ENCODE results near the gene LGALS9B.
"Not testable (repeated sequence)": the region's sequence is repeated elsewhere in the genome, so short reads cannot be mapped to it uniquely, and the experiment has no call there.

The LGALS9B gene

DNA sequence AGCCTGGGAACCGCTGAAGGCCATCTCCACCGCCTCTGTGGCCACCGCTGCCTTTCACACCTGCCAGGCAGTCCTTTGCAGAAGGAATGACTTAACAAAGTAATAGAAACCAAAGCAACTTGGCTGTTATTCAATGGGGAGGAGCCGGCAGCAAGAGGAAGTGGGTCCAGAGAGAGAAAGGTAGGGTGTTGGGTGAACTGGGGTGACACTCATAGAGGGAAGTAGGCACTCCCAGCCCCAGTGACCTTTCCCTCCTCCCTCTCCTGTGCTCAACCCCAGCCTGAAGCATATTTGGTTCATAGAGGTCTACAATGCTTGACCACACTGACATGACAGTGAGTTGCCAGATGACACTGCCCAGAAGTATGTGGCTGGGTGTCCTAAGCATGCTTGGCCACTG lies at the start of gene LGALS9B:
Gene LGALS9B (minus strand): TSS at position 93 of the 400 bp plus-strand sequence. CDS start 69 bp downstream, at position 24.
- not testable (repeated sequence) for DNase-seq (ENCODE audit: low read depth in 2 of 2)

DNA sequence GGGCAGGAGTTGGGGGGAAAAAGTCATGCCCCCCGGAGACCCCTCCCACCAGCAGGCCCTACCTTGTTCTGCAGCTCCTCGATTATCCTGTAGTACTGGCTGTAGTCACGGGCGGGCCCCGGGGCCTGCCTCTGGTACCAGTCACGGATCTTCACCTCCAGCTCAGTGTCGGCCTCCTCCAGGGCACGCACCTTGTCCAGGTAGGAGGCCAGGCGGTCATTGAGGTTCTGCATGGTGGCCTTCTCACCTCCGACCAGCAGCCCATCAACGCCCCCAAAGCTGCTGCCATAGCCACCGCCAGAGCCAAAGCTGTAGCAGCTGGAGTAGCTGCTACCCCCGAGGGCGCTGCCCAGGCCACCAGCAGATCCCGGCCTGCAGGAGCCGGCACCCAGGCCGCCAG lies 49.6 kb upstream of the LGALS9B start:
- DNase-seq (ENCODE audit: low read depth in 2 of 2) = not testable (repeated sequence)

DNA sequence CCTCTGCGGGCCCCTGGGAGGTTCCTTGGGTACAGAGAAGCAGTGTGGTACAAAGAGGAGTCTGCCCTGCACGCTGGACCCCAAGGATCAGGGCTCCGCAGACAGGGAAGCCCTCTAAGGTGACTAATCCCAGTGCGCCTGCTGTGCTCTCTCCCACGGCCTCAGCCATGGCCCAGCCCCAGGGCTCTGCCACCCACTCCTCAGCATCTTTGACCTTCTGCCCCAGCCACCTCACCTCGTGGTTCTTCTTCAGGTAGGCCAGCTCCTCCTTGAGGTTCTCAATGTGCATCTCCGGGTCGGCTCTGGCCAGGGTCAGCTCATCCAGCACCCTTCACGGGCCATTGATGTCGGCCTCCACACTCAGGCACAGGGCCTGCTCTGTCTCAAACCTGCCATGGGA lies 47.8 kb upstream of the LGALS9B start:
- not testable (repeated sequence) for DNase-seq (ENCODE audit: low read depth in 2 of 2)

DNA sequence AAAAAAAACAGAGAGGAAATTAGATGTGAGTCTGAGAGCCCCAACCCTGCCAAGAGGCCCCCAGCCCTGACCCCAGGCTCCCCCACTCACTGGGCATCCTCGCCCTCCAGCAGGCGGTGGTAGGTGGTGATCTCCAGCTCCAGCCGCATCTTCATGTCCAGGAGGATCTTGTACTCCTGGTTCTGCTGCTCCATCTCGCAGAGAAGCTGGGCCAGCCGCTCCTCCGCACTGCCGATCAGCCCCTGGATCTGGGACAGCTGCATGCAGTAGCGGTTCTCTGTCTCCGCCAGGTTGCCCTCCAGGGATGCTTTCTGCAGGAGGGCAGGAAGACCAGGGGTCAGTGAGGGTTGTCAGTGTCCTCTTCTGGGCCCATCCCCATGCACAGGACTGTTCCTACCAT lies 46.2 kb upstream of the LGALS9B start:
- not testable (repeated sequence) for DNase-seq (ENCODE audit: low read depth in 2 of 2)

DNA sequence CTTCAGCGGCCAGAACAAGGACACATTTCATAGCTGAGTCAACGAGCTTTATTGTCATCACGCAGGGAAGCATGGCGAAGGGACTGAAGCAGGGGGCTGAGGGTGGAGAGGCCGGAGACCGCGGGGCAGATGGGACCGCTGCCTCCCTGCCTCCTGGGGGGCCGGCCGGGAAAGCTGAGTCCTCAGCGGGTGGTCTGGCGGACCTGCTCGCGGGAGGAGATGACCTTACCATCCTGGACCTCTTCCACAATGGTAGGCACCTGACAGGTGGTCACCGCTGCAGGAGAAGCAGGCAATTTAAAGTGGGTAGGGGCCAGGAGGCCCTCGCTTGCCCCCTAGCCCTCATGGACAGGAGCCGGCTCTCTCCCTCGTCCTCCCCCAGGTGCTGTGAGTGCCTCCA lies 45.0 kb upstream of the LGALS9B start:
- DNase-seq (ENCODE audit: low read depth in 2 of 2) = not testable (repeated sequence)

DNA sequence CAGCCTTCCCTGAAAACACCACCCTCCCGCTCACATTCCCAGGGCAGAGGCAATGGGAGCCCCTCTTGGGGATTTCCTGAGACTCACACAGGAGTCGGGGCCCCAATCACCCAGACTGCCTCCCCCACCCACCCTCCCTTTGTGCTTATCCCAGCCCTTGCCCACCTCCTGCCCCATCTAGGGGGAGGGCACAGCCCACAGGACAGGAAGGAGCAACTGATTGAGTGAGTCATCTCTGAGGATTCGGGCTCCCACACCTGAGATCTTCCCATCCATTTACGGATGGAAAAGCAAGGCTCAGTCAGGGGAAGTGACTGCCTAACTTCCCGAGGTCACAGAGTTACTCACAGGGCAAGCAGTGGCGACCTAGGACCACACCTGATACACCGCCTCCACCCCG lies 44.4 kb upstream of the LGALS9B start:
- DNase-seq (ENCODE audit: low read depth in 2 of 2) = not testable (repeated sequence)

DNA sequence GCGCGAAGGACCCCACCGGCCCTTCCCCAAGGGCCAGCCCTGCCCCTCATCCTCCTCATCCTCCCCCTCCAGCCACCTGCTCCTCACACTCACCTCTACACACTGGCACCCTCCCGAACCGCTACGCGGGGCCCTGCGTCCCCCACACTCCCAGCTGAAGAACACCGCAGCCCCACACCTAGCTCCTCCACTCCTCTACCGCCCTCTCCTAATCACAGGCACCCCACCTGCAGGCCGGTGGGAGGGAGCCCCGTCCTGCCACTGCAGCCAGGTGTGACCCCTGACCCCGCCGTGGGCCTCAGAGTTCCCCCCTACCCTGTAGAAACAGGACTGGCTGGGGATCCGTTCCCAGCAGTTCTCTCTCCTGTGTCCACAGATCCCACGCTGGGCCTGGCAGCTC lies 38.0 kb upstream of the LGALS9B start:
- DNase-seq (ENCODE audit: low read depth in 2 of 2) = not testable (repeated sequence)

DNA sequence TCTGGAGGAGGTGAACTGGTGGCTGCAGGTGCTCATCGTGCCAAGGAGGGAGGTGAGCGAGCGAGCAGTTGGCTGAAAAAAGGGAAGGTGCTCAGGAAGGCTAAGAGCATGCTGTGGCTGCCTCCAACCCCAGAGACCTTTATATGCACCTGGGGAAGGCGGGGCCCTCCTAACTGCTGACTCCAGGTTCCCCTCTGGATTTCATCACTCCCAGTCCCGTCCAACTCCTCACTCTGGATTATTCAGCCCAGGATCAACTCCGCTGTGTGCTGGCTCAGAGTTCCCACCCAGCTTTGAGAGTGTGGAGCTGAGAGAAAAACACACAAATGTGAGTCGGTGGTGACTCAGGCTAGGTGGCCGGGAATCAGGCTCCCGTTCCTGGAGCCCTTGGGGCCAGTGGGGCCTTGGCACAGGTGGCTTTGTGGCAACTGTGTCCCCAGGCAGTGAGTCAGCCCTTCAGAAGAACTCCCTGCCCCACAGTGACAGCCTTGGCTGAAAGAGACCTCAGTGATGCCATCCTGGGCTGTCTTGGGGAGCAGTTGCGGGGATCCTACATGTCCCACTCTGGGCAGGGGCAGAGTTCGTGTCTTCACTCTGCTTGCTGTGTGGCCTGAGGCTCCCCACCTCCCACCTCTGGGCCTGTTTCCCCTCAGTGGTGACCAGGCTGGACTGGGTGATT lies 37.2 kb upstream of the LGALS9B start:
- not testable (repeated sequence) for DNase-seq (ENCODE audit: low read depth in 2 of 2)

DNA sequence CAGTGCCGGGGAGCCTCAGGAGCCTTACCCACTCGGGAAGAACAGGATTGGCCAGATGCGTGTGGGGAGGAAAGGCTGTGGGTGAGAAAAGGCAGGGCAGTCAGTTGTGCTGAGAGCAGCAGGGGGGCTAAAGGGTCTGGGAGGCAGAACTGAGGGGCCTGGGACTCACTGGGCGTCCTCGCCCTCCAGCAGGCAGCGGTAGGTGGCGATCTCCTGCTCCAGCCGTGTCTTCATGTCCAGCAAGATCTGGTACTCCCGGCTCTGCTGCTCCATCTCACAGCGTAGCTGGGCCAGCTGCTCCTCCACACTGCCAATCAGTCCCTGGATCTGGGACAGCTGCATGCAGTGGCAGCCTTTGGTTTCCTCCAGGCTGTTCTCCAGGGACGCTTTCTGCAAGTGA lies 34.6 kb upstream of the LGALS9B start:
- DNase-seq (ENCODE audit: low read depth in 2 of 2) = not testable (repeated sequence)

DNA sequence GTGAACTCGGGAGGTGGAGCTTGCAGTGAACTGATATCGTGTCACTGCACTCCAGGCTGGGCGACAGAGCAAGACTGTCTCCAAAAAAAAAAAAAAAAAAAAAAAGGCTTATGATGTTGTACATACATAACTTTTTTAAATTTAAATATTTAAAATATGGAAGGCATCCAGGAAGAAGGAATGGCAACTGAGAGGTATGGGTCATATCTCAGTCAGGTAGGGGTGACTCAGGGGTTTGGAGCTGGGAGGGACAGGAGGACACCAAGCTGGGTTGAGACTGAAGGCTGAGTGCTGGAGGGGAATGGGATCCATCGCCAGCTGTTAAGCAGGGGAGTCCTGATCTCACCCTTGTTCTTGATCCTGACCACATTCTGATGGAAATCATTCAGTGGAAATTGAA lies 33.0 kb upstream of the LGALS9B start:
- not testable (repeated sequence) for DNase-seq (ENCODE audit: low read depth in 2 of 2)

DNA sequence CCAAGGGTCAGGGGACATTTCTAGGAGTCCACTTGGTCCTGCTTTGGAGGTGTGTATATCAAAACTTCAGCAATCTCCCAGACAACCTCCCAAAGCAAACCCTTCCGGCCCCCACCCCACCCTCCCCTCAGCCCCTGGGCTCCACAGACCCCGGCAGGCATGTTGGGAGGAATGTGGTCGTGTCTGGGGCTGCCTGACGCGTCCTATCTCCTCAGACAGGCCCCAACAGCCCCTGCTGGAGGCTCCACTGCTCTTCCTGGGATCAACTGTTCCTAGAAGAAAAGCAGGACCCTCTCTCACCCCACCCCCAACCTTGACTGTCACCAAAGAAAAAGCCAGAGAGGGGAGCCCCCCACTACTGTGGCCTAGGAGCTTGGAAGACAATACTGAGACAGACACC lies 28.1 kb upstream of the LGALS9B start:
- DNase-seq (ENCODE audit: low read depth in 2 of 2) = not testable (repeated sequence)

DNA sequence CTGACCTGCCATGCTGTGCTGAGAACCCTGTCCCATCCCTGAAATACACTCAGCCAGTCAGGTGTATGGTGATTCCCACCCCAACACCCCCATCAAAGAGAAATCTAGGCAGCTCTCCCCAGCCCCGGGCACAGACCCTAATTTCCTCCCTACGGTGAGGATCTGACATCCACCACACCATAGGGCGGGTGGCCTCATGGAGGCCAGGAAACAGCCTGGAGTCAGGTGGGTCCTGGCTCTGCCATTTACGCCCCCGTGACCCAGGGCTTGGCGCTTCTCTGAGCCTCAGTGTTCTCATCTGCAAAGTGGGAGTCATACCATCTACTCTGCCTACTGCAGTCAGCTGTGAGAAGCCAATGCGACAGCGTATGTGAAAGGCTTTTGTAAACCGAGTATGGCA lies 27.4 kb upstream of the LGALS9B start:
- not testable (repeated sequence) for DNase-seq (ENCODE audit: low read depth in 2 of 2)

DNA sequence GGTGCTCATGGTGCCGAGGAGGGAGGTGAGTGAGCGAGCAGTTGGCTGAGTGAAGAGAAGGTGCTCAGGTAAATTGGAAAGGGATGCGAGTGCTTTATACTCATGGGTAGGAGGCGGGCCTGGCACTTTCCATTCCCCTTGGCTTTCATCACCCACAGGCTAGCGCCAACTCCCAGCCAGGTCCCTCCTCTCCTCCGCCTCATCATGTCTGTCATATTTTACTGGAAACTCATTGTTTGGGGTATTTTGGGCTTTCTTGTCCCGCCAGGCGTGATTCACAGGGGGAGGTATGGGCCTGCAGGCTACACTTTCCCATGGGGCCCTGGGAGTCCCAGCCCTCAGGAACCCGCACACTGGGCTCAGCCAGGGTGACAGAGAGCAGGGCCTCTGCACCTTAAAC lies 26.8 kb upstream of the LGALS9B start:
- not testable (repeated sequence) for DNase-seq (ENCODE audit: low read depth in 2 of 2)

DNA sequence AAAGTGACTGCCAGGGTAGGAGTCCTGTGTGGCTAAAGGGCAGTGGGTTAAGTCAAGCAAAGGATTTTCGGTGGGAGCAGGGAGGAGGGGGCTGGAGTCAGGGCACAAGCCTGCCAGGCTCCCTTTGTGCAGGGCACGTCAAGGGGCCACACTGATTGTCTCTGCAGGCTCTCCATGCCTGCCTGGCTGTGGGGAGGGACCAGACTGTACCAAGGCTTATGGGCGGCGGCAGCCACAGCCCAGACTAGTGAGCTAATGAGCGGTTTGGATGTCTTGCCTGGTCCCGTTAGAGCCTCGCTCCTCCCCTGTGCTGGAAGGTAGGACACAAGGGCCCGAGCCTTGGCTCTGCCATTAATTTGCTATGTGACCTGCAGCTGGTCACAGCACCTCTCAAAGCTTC lies 25.6 kb upstream of the LGALS9B start:
- DNase-seq (ENCODE audit: low read depth in 2 of 2) = not testable (repeated sequence)

DNA sequence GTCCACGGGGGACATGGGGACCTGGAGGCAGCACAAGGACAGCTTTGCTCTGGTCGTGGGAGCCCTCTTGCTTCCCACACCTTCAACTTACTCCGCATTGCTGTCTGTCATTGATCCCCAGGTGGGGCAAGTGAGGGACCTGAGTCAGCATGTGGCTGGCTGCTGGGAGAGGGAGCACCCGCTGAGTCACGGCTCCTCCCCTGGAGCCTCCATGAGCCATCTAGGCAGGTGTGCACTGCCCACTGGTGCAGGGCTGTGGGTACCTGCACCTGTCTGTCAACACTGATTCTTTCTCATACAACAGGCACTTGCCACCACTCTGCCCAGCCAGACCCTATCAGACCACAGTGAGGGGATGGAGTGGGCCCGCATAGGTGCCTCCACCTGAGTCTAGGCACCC lies 24.8 kb upstream of the LGALS9B start:
- DNase-seq (ENCODE audit: low read depth in 2 of 2) = not testable (repeated sequence)

DNA sequence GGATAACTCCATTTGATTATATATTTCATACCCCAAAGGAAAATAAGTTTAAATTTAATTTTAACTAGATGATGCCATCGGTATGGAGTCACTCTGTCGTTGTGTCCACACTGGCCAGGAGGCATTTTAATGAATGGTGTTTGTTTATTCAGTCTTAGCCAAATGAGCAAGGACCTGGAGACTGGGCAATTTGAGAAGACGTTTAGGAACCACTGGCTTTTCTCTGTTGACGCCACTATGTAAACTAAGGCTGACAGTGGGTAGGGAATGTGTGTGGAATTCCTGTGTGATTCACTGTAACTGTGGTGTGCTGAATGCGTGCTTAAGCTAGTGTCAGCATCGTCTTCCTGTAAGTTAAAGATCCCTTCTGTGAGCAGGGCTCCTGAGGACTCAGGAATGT lies 17.6 kb upstream of the LGALS9B start:
- not testable (repeated sequence) for DNase-seq (ENCODE audit: low read depth in 2 of 2)

DNA sequence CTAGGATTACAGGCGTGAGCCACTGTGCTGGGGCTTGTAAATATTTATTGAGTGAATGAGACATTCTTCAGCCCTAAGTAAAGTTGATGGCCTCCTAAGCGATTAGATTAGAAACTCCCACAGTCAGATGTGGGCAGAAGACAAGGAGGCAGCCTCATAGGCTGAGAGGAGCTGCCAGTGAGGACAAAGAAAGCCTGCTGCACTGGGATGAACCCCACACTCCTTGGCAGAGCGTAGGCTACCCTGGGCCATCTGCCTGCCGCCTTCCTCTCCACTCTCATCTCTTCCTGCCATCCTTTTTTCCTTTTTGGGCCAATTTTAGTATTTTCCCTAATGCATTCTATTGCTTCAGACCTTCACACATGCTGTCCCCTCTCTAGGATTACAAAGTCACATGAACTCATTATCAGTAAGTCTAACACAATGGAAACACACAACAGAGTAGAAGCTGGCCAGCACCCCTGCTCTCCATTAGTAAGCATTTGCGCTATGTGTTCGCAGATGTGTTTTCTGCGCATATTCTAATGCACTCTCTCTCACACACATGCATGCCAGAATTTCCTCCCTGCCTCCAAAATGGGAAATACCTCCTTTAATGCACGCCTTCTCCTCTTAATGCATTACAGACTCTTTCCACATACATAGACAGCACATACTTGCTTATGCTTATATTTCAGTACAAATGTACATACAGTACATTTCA lies 12.7 kb upstream of the LGALS9B start:
- not testable (repeated sequence) for DNase-seq (ENCODE audit: low read depth in 2 of 2)

DNA sequence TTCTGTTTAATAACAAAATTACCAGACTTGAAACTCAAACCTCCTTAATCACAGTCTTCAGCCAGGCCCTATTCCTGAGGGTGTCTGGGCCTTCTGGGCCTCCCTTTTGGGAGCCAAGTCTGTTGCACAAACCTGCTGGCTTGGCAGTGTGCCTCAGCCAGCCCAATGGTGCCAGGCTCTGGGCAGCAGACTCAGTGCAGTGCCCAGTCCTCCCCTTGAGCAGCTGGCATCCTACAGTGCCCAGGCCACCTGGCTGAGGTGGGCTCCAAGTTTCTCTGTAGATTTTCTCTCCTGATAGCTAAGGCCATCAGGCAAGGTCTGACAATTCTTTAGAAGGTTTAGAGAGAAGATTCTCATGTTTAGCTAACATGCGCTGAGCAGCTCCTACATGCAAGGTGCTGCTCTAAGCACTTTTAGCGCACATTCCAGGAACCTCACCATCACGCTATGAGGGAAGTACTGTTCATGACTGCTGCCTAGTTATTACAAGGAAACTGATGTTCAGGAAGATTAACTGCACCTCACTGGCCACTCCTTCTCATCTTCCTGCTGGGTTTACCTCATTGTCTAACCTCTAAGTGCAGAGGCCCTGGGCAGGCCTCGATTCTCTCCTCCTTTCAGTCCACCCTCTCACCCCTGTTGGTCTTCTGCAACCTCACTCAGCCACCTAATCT lies 10.2 kb upstream of the LGALS9B start:
- DNase-seq (ENCODE audit: low read depth in 2 of 2) = not testable (repeated sequence)

DNA sequence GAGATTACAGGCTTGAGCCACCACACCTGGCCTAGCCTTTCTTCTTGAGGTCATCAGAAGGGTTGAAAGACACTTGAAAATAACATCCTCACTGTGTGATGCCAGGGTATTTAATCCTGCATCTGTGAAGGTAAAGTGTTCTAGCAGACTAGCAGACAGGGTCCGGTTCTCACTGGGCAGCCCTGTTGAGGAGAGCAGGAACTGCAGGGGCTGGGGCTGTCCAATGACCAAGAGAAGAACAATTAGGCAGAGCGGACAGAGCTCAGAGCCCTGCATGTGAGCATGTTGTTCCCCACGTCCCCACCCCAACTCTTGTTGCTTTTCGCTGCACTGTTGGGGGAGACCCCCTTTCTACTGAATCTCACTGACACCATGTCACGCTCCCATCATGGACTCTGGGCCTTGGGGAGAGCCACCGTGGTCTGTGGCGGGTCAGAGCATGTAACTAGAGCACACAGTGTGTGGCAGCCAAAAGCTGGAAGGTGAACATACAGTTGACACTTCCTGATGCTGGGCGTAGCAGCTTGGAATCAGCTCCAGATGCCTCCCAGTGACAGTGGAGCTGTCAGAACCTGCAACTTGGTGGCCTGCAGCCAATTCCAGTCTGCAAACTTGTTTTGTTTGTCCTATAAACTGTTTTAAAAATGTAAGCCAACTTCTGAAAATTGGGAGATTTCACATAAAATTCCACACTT lies 7.9 kb upstream of the LGALS9B start:
- DNase-seq (ENCODE audit: low read depth in 2 of 2) = not testable (repeated sequence)

DNA sequence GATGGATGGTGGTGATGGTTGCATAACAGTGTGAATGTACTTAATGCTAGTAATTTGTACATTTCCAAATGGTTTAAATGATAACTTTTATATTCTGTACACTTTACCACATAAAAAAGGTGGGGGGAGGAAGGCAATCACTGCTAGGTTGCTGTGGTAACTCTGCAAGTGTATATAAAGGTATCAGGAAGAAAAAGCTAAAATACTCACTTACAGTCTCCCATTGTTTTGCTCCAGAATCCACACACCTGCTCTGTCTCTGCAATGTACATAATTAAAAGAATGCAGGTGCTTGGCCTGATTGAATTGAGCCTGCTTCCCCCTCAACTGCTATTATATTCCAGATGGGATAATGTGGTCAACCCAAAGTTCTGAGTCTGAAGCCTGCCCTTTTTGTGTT lies 6.7 kb upstream of the LGALS9B start:
- not testable (repeated sequence) for DNase-seq (ENCODE audit: low read depth in 2 of 2)

DNA sequence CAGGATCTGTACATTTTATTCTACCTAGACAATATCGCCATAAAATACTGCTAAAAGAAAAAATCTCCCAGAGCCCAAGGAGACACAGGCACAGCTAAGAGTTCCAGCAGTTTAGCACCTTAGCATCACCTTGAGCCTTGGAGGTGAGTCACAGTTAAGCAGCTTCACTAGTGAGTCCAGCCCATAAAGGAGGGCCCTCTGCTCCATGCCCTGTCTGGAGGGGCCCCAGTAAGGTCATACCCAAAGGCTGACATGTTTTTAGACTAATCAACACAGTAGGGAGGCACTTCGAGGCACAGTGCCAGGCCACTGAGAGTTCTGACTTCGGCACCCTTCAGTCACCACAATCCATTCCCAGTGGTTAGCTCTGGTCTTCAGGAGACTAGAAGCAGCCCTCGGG lies 2.6 kb upstream of the LGALS9B start:
- not testable (repeated sequence) for DNase-seq (ENCODE audit: low read depth in 2 of 2)

DNA sequence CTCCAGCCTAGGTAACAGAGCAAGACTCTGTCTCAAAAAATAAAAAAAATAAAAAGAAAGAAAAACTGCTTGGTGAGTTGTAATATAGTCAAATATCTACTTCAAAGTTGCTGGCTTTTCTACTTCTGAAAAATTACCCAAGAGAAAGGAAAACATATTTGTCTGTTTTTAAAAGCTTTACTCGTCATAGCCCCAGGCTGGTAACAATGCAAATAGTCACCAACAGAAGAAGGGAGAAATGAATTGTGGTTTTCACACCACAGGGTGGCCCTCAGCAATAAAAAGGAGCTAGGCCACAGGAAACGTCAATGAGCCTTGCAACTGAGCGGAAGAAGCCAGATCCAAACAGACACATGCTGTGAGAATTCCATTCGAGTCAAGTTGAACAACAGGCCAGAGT lies 1.8 kb upstream of the LGALS9B start:
- DNase-seq (ENCODE audit: low read depth in 2 of 2) = not testable (repeated sequence)

All from stimulated activated CD4-positive, alpha-beta T cell treated with anti-CD3 and anti-CD28 coated beads, Interleukin-1b, Interleukin-23, amount 100 ng/mL, for 4 hours (primary cell).